ENCODE data around the gene VPS37C. TPM values are rescaled to one million over a fixed set of nuclear protein-coding genes. Genes with fewer than 3 reads are reported as not detected.

The VPS37C gene
- total RNA-seq, 8 experiments from 2014 or later, result 6.8 to 13.9 (median 11.0) TPM

Other genes with a start within 250 kb of the VPS37C start
- 10 to 100 TPM in 5 of 8 experiments, 1 to 10 TPM in 3; 5.1 to 72.7 (median 28.6) TPM for gene TMEM109, start 247.3 kb downstream of the VPS37C start, total RNA-seq
- 100 to 1,000 TPM in 3 of 8 experiments, 10 to 100 TPM in 5; 16.4 to 180 (median 81.4) TPM for gene TMEM132A, start 237.0 kb downstream of the VPS37C start, total RNA-seq
- 10 to 100 TPM in 1 of 8 experiments, 1 to 10 TPM in 5, under 1 TPM in 2; 0.73 to 24.5 (median 5.8) TPM for gene SLC15A3, start 209.2 kb downstream of the VPS37C start, total RNA-seq
- gene CD6, start 189.7 kb downstream of the VPS37C start, total RNA-seq, result 1 to 10 TPM in 3 of 8 experiments, under 1 TPM in 4, not detected in 1; 0.14 to 1.7 (median 0.63) TPM
- gene CD5, start 58.9 kb downstream of the VPS37C start, total RNA-seq, result 1 to 10 TPM in 1 of 8 experiments, under 1 TPM in 6, not detected in 1; 0.05 to 1.1 (median 0.13) TPM
- 1 to 10 TPM in 4 of 8 experiments, under 1 TPM in 2, not detected in 2; 0.49 to 4.5 (median 1.4) TPM for gene PGA3, start 42.1 kb upstream of the VPS37C start, total RNA-seq
- 1 to 10 TPM in 1 of 8 experiments, under 1 TPM in 6, not detected in 1; 0.11 to 1.5 (median 0.35) TPM for gene PGA4, start 60.9 kb upstream of the VPS37C start, total RNA-seq
- 1 to 10 TPM in 1 of 8 experiments, under 1 TPM in 3, not detected in 4; 0.22 to 1.1 (median 0.93) TPM for gene PGA5, start 79.7 kb upstream of the VPS37C start, total RNA-seq
- gene VWCE, start 133.9 kb upstream of the VPS37C start, total RNA-seq, result 1 to 10 TPM; 2.1 to 7.2 (median 3.6) TPM
- gene DDB1, start 171.7 kb upstream of the VPS37C start, total RNA-seq, result 100 to 1,000 TPM; 144 to 240 (median 190) TPM
- gene TKFC, start 171.8 kb upstream of the VPS37C start, total RNA-seq, result 10 to 100 TPM; 11.1 to 84.6 (median 20.1) TPM
- 10 to 100 TPM in 6 of 8 experiments, 1 to 10 TPM in 2; 8.0 to 56.3 (median 16.8) TPM for gene CYB561A3, start 200.5 kb upstream of the VPS37C start, total RNA-seq
- gene TMEM138, start 200.9 kb upstream of the VPS37C start, total RNA-seq, result 10 to 100 TPM; 22.6 to 61.6 (median 39.0) TPM
- gene TMEM216, start 231.2 kb upstream of the VPS37C start, total RNA-seq, result 10 to 100 TPM in 4 of 8 experiments, 1 to 10 TPM in 4; 5.8 to 17.5 (median 9.7) TPM